Mucosa of descending colon (tissue), 3 donors: ENCODE measurements around the gene MYLK2. TPM values are rescaled to one million over a fixed set of nuclear protein-coding genes. Genes with fewer than 3 reads are reported as not detected.

Experiments used
- ATAC-seq: fragments of 200-7000 bp; cut with Tn5 transposase; one replicate; pipeline ENCODE4 v1.9.1; 2020; ENCODE audit warnings: mild to moderate bottlenecking, moderate library complexity
- DNase-seq, 3 donors: peaks; one replicate each; pipeline ENCODE4 v3.0.0-alpha.2; 2020
- H3K36me3 ChIP-seq: fragments of 200-600 bp; one replicate; pipeline ENCODE4 v1.8.0; 2021; ENCODE audit warnings: low read depth, mild to moderate bottlenecking
- H3K4me1 ChIP-seq: fragments of 200-600 bp; one replicate; pipeline ENCODE4 v1.8.0; 2021; ENCODE audit warnings: low read depth, mild to moderate bottlenecking
- H3K4me3 ChIP-seq: fragments of 200-600 bp; one replicate; pipeline ENCODE4 v1.8.0; 2021; ENCODE audit warnings: mild to moderate bottlenecking
- H3K9me3 ChIP-seq: fragments of 200-600 bp; one replicate; pipeline ENCODE4 v1.8.0; 2021; ENCODE audit warnings: mild to moderate bottlenecking
- intact Hi-C, 2 donors: fragments of 100-400 bp; cut with DNase I in 1 of 2; cut with micrococcal nuclease in 1 of 2; formaldehyde crosslinking; loops; one replicate each; pipeline versions ENCODE4 v1.11.0 to v1.11.1; 2022; cut with DNase I, micrococcal nuclease
- total RNA-seq, 3 donors: library from RNA; stranded (reverse); fragmentation: NEBNext Ultra II Directional in 2 of 3; extraction: Animal tissue kit (Norgen Biotek cat#: 25700) in 2 of 3; gene quantifications; one replicate each; pipeline versions ENCODE4 v1.2.1 to v1.2.4, GENCODE V29; 2021 to 2023
- TF ChIP-seq, protein P1 (sequence below): fragments of 200-600 bp; IDR thresholded peaks from one replicate; pipeline ENCODE4 v1.8.0; 2022; ENCODE audit warnings: antibody characterized with exemption, mild to moderate bottlenecking
- donor health status: DM: no; HTN: no; CAD: no; lungs with moderate emphysema.
- donor health status: DM: no; HTN: no; CAD: no.
- donor health status: DM: no; HTN: yes; CAD: no.

The MYLK2 gene
- total RNA-seq, 3 donors from 2014 or later: 0.09 to 0.31 TPM; not detected in 1

DNA sequence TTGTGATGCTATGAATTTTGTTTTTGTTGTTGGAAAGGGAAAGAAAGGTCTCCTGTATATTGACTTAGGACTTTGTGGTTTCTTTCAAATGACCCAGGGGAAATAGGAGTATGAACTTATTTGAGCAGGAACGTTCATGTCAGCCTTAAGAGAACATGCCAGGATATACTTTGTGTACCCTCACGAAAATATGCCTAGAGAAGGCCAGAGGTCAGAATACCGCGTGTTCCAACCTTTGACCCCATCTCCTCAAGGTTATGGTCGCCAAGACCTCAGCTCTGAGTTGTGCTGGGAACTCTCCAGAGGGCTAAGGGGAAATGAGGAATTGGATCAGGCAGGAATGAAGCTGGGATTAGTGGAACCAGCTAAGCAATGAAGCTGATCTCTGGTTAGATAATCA lies 62.8 kb downstream of the MYLK2 start:
- Histone ChIP-seq H3K36me3 (no peaks in the 10 kb centered on the region), H3K4me3 (no peak overlapping the region), H3K9me3 (no peaks in the 10 kb centered on the region), H3K4me1 (no peaks in the 10 kb centered on the region)
- DNase-seq (no peak), ATAC-seq (no peak)
- intact Hi-C loops: no loop called here
- TF ChIP-seq, protein P1, sequence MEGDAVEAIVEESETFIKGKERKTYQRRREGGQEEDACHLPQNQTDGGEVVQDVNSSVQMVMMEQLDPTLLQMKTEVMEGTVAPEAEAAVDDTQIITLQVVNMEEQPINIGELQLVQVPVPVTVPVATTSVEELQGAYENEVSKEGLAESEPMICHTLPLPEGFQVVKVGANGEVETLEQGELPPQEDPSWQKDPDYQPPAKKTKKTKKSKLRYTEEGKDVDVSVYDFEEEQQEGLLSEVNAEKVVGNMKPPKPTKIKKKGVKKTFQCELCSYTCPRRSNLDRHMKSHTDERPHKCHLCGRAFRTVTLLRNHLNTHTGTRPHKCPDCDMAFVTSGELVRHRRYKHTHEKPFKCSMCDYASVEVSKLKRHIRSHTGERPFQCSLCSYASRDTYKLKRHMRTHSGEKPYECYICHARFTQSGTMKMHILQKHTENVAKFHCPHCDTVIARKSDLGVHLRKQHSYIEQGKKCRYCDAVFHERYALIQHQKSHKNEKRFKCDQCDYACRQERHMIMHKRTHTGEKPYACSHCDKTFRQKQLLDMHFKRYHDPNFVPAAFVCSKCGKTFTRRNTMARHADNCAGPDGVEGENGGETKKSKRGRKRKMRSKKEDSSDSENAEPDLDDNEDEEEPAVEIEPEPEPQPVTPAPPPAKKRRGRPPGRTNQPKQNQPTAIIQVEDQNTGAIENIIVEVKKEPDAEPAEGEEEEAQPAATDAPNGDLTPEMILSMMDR: no peak

DNA sequence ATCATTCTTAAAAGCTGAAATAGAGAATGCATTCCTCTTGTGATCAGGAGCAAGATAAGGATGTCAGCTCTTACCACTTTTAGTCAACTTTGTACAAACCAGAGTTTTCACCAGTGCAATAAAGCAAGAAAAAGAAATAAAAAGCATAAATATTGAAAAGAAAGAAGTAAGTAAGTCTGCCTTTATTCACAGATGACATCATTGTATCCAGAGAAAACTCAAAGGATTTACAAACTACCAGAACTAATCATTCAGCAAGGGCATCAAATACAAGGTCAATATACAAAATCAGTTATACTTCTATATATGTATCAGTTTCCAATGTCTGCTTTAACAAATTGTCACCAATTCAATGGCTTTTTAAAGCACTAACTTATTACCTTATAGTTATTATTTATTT lies 64.7 kb downstream of the MYLK2 start:
- Histone ChIP-seq H3K4me1 (no peaks in the 10 kb centered on the region), H3K36me3 (no peaks in the 10 kb centered on the region), H3K9me3 (no peaks in the 10 kb centered on the region), H3K4me3 (no peak overlapping the region)
- ATAC-seq: no peak
- TF ChIP-seq, protein P1: no peak
- DNase-seq: no peak
- intact Hi-C loops: no loop called here

Other genes with a start within 250 kb of the MYLK2 start
- gene ID1, start 214.1 kb upstream of the MYLK2 start, total RNA-seq: 100 to 1,000 TPM; 172 to 414 (median 201) TPM
- under 1 TPM; 0.63 to 0.90 (median 0.76) TPM for gene COX4I2, start 181.4 kb upstream of the MYLK2 start, total RNA-seq
- 10 to 100 TPM; 76.2 to 90.3 (median 78.1) TPM for gene BCL2L1, start 96.5 kb upstream of the MYLK2 start, total RNA-seq
- 10 to 100 TPM in 1 of 3 donors, 1 to 10 TPM in 2; 3.0 to 26.6 (median 8.8) TPM for gene TPX2, start 80.1 kb upstream of the MYLK2 start, total RNA-seq
- under 1 TPM in 1 of 3 donors, not detected in 2; 0.60 TPM for gene FOXS1, start 26.2 kb downstream of the MYLK2 start, total RNA-seq
- gene DUSP15, start 51.2 kb downstream of the MYLK2 start, total RNA-seq: 1 to 10 TPM in 1 of 3 donors, under 1 TPM in 1, not detected in 1; 0.58 to 1.7 TPM
- gene TTLL9, start 51.3 kb downstream of the MYLK2 start, total RNA-seq: under 1 TPM in 1 of 3 donors, not detected in 2; 0.25 TPM
- gene PDRG1, start 132.7 kb downstream of the MYLK2 start, total RNA-seq: 10 to 100 TPM in 1 of 3 donors, 1 to 10 TPM in 2; 9.2 to 10.0 (median 9.9) TPM
- gene XKR7, start 148.8 kb downstream of the MYLK2 start, total RNA-seq: under 1 TPM; 0.09 to 0.13 (median 0.10) TPM
- 1 to 10 TPM; 1.2 to 3.7 (median 1.8) TPM for gene CCM2L, start 191.1 kb downstream of the MYLK2 start, total RNA-seq
- gene HCK, start 232.9 kb downstream of the MYLK2 start, total RNA-seq: 10 to 100 TPM in 2 of 3 donors, 1 to 10 TPM in 1; 6.2 to 17.3 (median 13.4) TPM